Hepatocyte (in vitro differentiated cells): ENCODE results near the gene PRR23E. TPM values are rescaled to one million over a fixed set of nuclear protein-coding genes. Genes with fewer than 3 reads are reported as not detected.

Experiments used
- DNase-seq: peaks from one replicate; pipeline ENCODE4 v3.0.0-alpha.2; 2016; ENCODE audit warnings: low spot score
- H2AFZ ChIP-seq: fragments of 200-600 bp; sonication (generic); 2 replicates; pipeline ENCODE4 v1.6.0; 2016; ENCODE audit warnings: antibody characterized with exemption, mild to moderate bottlenecking
- H3K27ac ChIP-seq: fragments of 200-600 bp; sonication (generic); 2 replicates; pipeline ENCODE4 v1.5.1; 2016; ENCODE audit warnings: mild to moderate bottlenecking
- H3K27me3 ChIP-seq: fragments of 200-600 bp; sonication (generic); 2 replicates; pipeline ENCODE4 v1.6.1; 2016
- H3K36me3 ChIP-seq: fragments of 200-600 bp; sonication (generic); replicated peaks from 2 replicates; pipeline ENCODE4 v1.5.1; 2016; ENCODE audit warnings: low read depth; ENCODE audit not compliant: insufficient read depth
- H3K4me1 ChIP-seq: fragments of 200-600 bp; sonication (generic); 2 replicates; pipeline ENCODE4 v1.5.1; 2016; ENCODE audit warnings: mild to moderate bottlenecking, moderate library complexity; ENCODE audit not compliant: insufficient read depth
- H3K4me2 ChIP-seq: fragments of 200-600 bp; sonication (generic); 2 replicates; pipeline ENCODE4 v1.6.0; 2016
- H3K4me3 ChIP-seq: fragments of 200-600 bp; sonication (generic); 2 replicates; pipeline ENCODE4 v1.5.1; 2016; ENCODE audit warnings: mild to moderate bottlenecking
- H3K79me2 ChIP-seq: fragments of 200-600 bp; sonication (generic); 2 replicates; pipeline ENCODE4 v1.6.0; 2017; ENCODE audit warnings: mild to moderate bottlenecking
- H3K9me2 ChIP-seq: fragments of 200-600 bp; sonication (generic); replicated peaks from 2 replicates; pipeline ENCODE4 v1.6.0; 2017; ENCODE audit warnings: mild to moderate bottlenecking; ENCODE audit not compliant: insufficient read depth
- H3K9me3 ChIP-seq: fragments of 200-600 bp; sonication (generic); 2 replicates; pipeline ENCODE4 v1.5.1; 2016; ENCODE audit warnings: low read depth, mild to moderate bottlenecking
- H4K20me1 ChIP-seq: fragments of 200-600 bp; sonication (generic); 2 replicates; pipeline ENCODE4 v1.6.0; 2016; ENCODE audit warnings: mild to moderate bottlenecking; ENCODE audit not compliant: insufficient read depth, poor library complexity, severe bottlenecking
- EZH2 ChIP-seq: fragments of 200-600 bp; sonication (generic); IDR thresholded peaks from 2 replicates; pipeline ENCODE4 v1.6.1; 2016; ENCODE audit warnings: antibody characterized with exemption, mild to moderate bottlenecking, borderline replicate concordance
- EZH2phosphoT487 ChIP-seq: fragments of 200-600 bp; sonication (generic); IDR thresholded peaks from one replicate; pipeline ENCODE4 v1.6.1; 2018; ENCODE audit warnings: antibody characterized with exemption, mild to moderate bottlenecking, low read depth, moderate library complexity; ENCODE audit not compliant: unreplicated experiment, severe bottlenecking
- WGBS: methylation state at CpG from one replicate; pipeline ENCODE4 v1.1.6; 2016; ENCODE audit warnings: low lambda C conversion rate; ENCODE audit errors: missing lambda C conversion rate; 5-methylcytosine and 5-hydroxymethylcytosine counted together
- polyA plus RNA-seq: library from polyadenylated mRNA; unstranded; fragments of >200 nt; fragmentation: Nextera tagmentation; extraction: Ambion mirVana; gene quantifications from 2 replicates; pipeline ENCODE4 v1.2.1, GENCODE V29; 2016
- total RNA-seq: library from RNA; depleted of rRNA; stranded (reverse); fragments of >200 nt; gene quantifications from 2 replicates; pipeline ENCODE4 v1.2.3, GENCODE V29; 2014
- TF ChIP-seq, protein P1 (sequence below): fragments of 200-600 bp; sonication (generic); IDR thresholded peaks from 2 replicates; pipeline ENCODE4 v1.5.1; 2016; ENCODE audit warnings: antibody characterized with exemption, mild to moderate bottlenecking; ENCODE audit not compliant: poor library complexity

The PRR23E gene
- total and polyA plus RNA-seq, 2 experiments from 2014 or later, result not detected

GRCh38 chr3:127187316-127187715, 5.6 kb upstream of the PRR23E start:
- Histone ChIP-seq H4K20me1 (no peaks in the 10 kb centered on the region), H3K36me3 (no peaks in the 10 kb centered on the region), H3K4me1 (no peaks in the 10 kb centered on the region)

DNA sequence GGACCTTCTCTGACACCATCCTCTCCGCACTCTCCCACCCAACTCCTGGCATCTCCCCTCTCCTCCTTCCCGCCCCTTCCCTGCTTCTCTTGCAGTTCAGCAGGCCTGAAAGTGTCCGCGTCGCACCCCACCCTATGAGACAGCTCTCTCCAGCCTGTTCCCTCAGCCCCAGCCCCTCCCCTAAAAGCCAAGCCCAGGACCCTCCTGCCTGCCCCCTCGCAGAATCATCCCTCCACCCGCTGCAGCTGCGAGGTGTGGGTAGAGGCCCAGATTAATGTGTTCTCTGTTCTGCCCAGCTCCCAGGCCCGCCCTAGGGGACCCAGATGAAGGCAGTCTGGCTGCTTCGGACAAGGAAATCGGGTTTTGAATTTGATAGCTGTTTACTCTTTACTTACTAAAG, 410 bp downstream of the PRR23E start:
- Histone ChIP-seq H3K9me3 (no peaks in the 10 kb centered on the region), H3K4me1 (no peaks in the 10 kb centered on the region), H4K20me1 (no peaks in the 10 kb centered on the region), H3K4me2 (no peak overlapping the region), H3K36me3 (no peaks in the 10 kb centered on the region), H3K4me3 (no peak overlapping the region), H3K79me2 (no peaks in the 10 kb centered on the region), H3K27ac (no peak overlapping the region), H2AFZ (no peak overlapping the region), H3K27me3 (no peaks in the 10 kb centered on the region), H3K9me2 (no peaks in the 10 kb centered on the region)
- TF ChIP-seq, protein P1, sequence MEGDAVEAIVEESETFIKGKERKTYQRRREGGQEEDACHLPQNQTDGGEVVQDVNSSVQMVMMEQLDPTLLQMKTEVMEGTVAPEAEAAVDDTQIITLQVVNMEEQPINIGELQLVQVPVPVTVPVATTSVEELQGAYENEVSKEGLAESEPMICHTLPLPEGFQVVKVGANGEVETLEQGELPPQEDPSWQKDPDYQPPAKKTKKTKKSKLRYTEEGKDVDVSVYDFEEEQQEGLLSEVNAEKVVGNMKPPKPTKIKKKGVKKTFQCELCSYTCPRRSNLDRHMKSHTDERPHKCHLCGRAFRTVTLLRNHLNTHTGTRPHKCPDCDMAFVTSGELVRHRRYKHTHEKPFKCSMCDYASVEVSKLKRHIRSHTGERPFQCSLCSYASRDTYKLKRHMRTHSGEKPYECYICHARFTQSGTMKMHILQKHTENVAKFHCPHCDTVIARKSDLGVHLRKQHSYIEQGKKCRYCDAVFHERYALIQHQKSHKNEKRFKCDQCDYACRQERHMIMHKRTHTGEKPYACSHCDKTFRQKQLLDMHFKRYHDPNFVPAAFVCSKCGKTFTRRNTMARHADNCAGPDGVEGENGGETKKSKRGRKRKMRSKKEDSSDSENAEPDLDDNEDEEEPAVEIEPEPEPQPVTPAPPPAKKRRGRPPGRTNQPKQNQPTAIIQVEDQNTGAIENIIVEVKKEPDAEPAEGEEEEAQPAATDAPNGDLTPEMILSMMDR, result no peak
- TF ChIP-seq EZH2phosphoT487 (no peak), EZH2 (no peak)
- 69% methylated on average over 8 of the region's 11 CpGs for WGBS
- DNase-seq, result no peak

More at GRCh38 chr3:127187316-127187715, 5.6 kb upstream of the PRR23E start:
- 84% methylated on average over 1 of the region's 1 CpG for WGBS
- no peaks in the 10 kb centered on the region for H3K79me2 ChIP-seq
- no peaks in the 10 kb centered on the region for H3K9me2 ChIP-seq
- H3K4me2 ChIP-seq, result no peak overlapping the region
- TF ChIP-seq EZH2, result no peak
- TF ChIP-seq EZH2phosphoT487, result no peak
- TF ChIP-seq, protein P1, result no peak
- no peak overlapping the region for H3K4me3 ChIP-seq
- no peak overlapping the region for H3K27ac ChIP-seq
- H2AFZ ChIP-seq, result no peak overlapping the region
- no peaks in the 10 kb centered on the region for H3K9me3 ChIP-seq
- no peaks in the 10 kb centered on the region for H3K27me3 ChIP-seq
- no peak for DNase-seq

DNA sequence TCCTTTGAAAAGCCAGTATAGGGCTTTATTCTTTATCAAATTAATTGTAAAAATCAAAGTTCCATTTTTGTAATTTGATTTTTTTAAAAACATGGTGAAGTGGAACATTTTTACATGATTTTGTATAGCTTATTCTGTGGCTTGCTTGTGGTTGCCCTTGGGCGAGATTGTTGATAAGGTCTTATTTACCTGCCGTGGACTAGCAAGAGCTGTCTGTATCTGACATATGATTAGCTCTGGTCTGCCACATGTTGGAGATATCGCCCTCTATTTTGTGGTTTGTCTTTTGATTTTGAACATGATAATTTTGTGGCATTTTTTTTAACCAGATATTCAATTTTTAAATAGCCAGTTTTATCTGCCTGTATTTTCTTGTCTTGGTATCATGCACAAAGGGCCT, 844 bp downstream of the PRR23E start:
- 75% methylated on average over 3 of the region's 3 CpGs for WGBS
- no peak overlapping the region for H3K4me3 ChIP-seq
- H3K27me3 ChIP-seq, result no peaks in the 10 kb centered on the region
- H3K4me1 ChIP-seq, result no peaks in the 10 kb centered on the region
- H3K79me2 ChIP-seq, result no peaks in the 10 kb centered on the region
- H4K20me1 ChIP-seq, result no peaks in the 10 kb centered on the region
- DNase-seq, result no peak
- H3K4me2 ChIP-seq, result no peak overlapping the region
- H2AFZ ChIP-seq, result no peak overlapping the region
- no peaks in the 10 kb centered on the region for H3K36me3 ChIP-seq
- no peaks in the 10 kb centered on the region for H3K9me3 ChIP-seq
- H3K9me2 ChIP-seq, result no peaks in the 10 kb centered on the region
- TF ChIP-seq EZH2phosphoT487 (no peak), EZH2 (no peak)
- TF ChIP-seq, protein P1, result no peak
- H3K27ac ChIP-seq, result no peak overlapping the region
